GM12878 (cell line): Measurements from ENCODE around the gene ZNF709. TPM values are rescaled to one million over a fixed set of nuclear protein-coding genes. Genes with fewer than 3 reads are reported as not detected.
"Not testable (repeated sequence)": the region's sequence is repeated elsewhere in the genome, so short reads cannot be mapped to it uniquely, and the experiment has no call there.

ENCODE experiments used
- ATAC-seq: fragments of 200-7000 bp; cut with Tn5 transposase; 3 replicates; pipeline ENCODE4 v1.9.1; 2020; ENCODE audit warnings: mild to moderate bottlenecking, moderate library complexity
- BruUV-seq: library from RNA; stranded (reverse); fragments of 400-500 nt; replicated peaks from 2 replicates; lab custom pipeline; 2021; lab: Mats Ljungman, UMichigan
- CTCF ChIA-PET: fragments of 300-600 bp; sonication (Branson Sonifier 250); formaldehyde crosslinking; extraction: SDS; loops from one replicate; lab custom pipeline; 2021; ENCODE audit warnings: inconsistent platforms; lab: Yijun Ruan, JAX
- POLR2A ChIA-PET: fragments of 350-600 bp; formaldehyde crosslinking; extraction: SDS; loops from one replicate; lab custom pipeline; 2021; ENCODE audit warnings: inconsistent platforms; lab: Charles Lee
- RAD21 ChIA-PET: fragments of 300-600 bp; sonication (Branson Sonifier 250); formaldehyde crosslinking; loops from one replicate; lab custom pipeline; 2023; ENCODE audit warnings: antibody characterized with exemption; ENCODE audit not compliant: unreplicated experiment; lab: Charles Lee
- SMC1A ChIA-PET: fragments of 300-600 bp; sonication (Branson Sonifier 250); formaldehyde crosslinking; loops from one replicate; lab custom pipeline; 2023; ENCODE audit not compliant: unreplicated experiment, uncharacterized antibody; lab: Charles Lee
- DNase-seq: peaks from one replicate; pipeline ENCODE4 v3.0.0-alpha.2; 2011; ENCODE audit warnings: low read depth, low spot score
- FAIRE-seq: peaks from 3 replicates; lab custom pipeline; 2011; peaks lifted over from hg19 to GRCh38; lab: Jason Lieb, UNC
- H2AFZ ChIP-seq: 2 replicates; pipeline ENCODE4 v1.6.0; 2011; ENCODE audit warnings: low read depth, low read length, control low read depth; ENCODE audit not compliant: control insufficient read depth
- H3K27ac ChIP-seq: 2 replicates; pipeline ENCODE4 v1.5.1; 2011; ENCODE audit warnings: control low read depth; ENCODE audit not compliant: control insufficient read depth, insufficient read depth
- H3K27me3 ChIP-seq, 2 experiments: replicated peaks in 1 of 2; 2 replicates each; pipeline versions ENCODE4 v1.6.0 to v1.6.1; 2011; ENCODE audit warnings: low read length in 1 of 2; ENCODE audit not compliant: control insufficient read depth in 2 of 2, insufficient read depth in 2 of 2
- H3K36me3 ChIP-seq, 2 experiments: 2 replicates each; pipeline ENCODE4 v1.5.1; 2011; ENCODE audit warnings: low read length in 1 of 2; ENCODE audit not compliant: control insufficient read depth in 2 of 2, insufficient read depth in 2 of 2
- H3K4me1 ChIP-seq: 2 replicates; pipeline ENCODE4 v1.6.1; 2011; ENCODE audit warnings: mild to moderate bottlenecking, low read length, moderate library complexity, mixed read lengths; ENCODE audit not compliant: control insufficient read depth, insufficient read depth
- H3K4me2 ChIP-seq: 2 replicates; pipeline ENCODE4 v1.6.0; 2011; ENCODE audit warnings: control low read depth; ENCODE audit not compliant: control insufficient read depth, insufficient read depth
- H3K4me3 ChIP-seq: fragments of 200-600 bp; sonication (generic); 2 replicates; pipeline ENCODE4 v1.5.1; 2016
- H3K79me2 ChIP-seq: 2 replicates; pipeline ENCODE4 v1.6.0; 2011; ENCODE audit warnings: low read length; ENCODE audit not compliant: control insufficient read depth, insufficient read depth
- H3K9ac ChIP-seq: 2 replicates; pipeline ENCODE4 v1.8.0; 2011; ENCODE audit warnings: low read length, control low read depth, mixed read lengths; ENCODE audit not compliant: control insufficient read depth, insufficient read depth
- H3K9me3 ChIP-seq: replicated peaks from 3 replicates; pipeline ENCODE4 v1.5.1; 2011; ENCODE audit warnings: mild to moderate bottlenecking, low read length; ENCODE audit not compliant: control insufficient read depth, insufficient read depth
- H4K20me1 ChIP-seq: 2 replicates; pipeline ENCODE4 v1.6.0; 2011; ENCODE audit not compliant: control insufficient read depth, insufficient read depth
- CBX5 ChIP-seq: sonication (generic); IDR thresholded peaks from 2 replicates; pipeline ENCODE4 v1.6.1; 2016; ENCODE audit warnings: low read depth, moderate library complexity, mild to moderate bottlenecking, inconsistent platforms
- IKZF1 ChIP-seq: fragments of 450-650 bp; conservative IDR thresholded peaks from 2 replicates; pipeline ENCODE4 v1.6.1; 2017; ENCODE audit warnings: antibody characterized with exemption, mild to moderate bottlenecking
- KLF5 ChIP-seq: fragments of 450-650 bp; IDR thresholded peaks from 2 replicates; pipeline ENCODE4 v1.6.1; 2014; ENCODE audit warnings: mild to moderate bottlenecking; ENCODE audit not compliant: partially characterized antibody
- MTA2 ChIP-seq: fragments of 450-650 bp; IDR thresholded peaks from 2 replicates; pipeline ENCODE4 v1.6.1; 2016; ENCODE audit warnings: low read depth, mild to moderate bottlenecking, moderate library complexity
- MYB ChIP-seq: fragments of 150-350 bp; IDR thresholded peaks from 2 replicates; pipeline ENCODE4 v1.6.1; 2014; ENCODE audit warnings: mild to moderate bottlenecking, low read depth, low read length, borderline replicate concordance
- NBN ChIP-seq: fragments of 450-650 bp; IDR thresholded peaks from 2 replicates; pipeline ENCODE4 v1.6.1; 2016
- NR2C2 ChIP-seq: IDR thresholded peaks from 2 replicates; pipeline ENCODE4 v1.6.1; 2011; ENCODE audit warnings: borderline replicate concordance, low read depth; ENCODE audit not compliant: control insufficient read depth, insufficient read length
- WRNIP1 ChIP-seq: IDR thresholded peaks from 2 replicates; pipeline ENCODE4 v1.6.1; 2011; ENCODE audit warnings: low read depth, low read length, improper control_type of control experiment, borderline replicate concordance
- WGBS: methylation state at CpG from one replicate; pipeline ENCODE4 v1.1.6; 2016; ENCODE audit warnings: low lambda C conversion rate; ENCODE audit not compliant: insufficient replicate concordance, insufficient coverage; ENCODE audit errors: missing lambda C conversion rate; 5-methylcytosine and 5-hydroxymethylcytosine counted together
- in situ Hi-C: fragments of 300-500 bp; cut with MboI; formaldehyde crosslinking; loops from 9 replicates; pipeline ENCODE4 v1.14.3; 2018; ENCODE audit warnings: mixed read lengths
- intact Hi-C: fragments of 100-400 bp; cut with micrococcal nuclease; formaldehyde crosslinking; loops from one replicate; pipeline ENCODE4 v1.14.2; 2022; ENCODE audit not compliant: unreplicated experiment
- polyA plus RNA-seq, 11 experiments: library from polyadenylated mRNA; depleted of rRNA in 4 of 11; unstranded in 6 of 11; stranded (reverse) in 5 of 11; fragments of >200 nt; fragmentation: Nextera tagmentation in 4 of 11; fragmentation: Illumina TruSeq in 1 of 11; extraction: Ambion mirVana in 4 of 11; extraction: Trizol in 1 of 11; gene quantifications; 1 replicate in 1 of 11; 2 replicates in 10 of 11; pipeline versions ENCODE4 v1.2.1 to v1.2.3, GENCODE V29; 2011 to 2016; ENCODE audit warnings: inconsistent platforms in 2 of 11, missing spikeins in 2 of 11, low read depth in 1 of 11
- total RNA-seq, 4 experiments: library from RNA; depleted of rRNA in 3 of 4; stranded (reverse); fragments of >200 nt in 3 of 4; fragmentation: Illumina TruSeq in 1 of 4; extraction: Trizol in 1 of 4; gene quantifications; 2 replicates each; pipeline versions ENCODE4 v1.2.1 to v1.2.3, GENCODE V29; 2013 to 2021

ZNF709 gene
- total and polyA plus RNA-seq, 10 of the 15 experiments (the other 5 are each of a cell fraction or from before 2014, with no cell fraction given): 0.27 to 2.5 (median 1.5) TPM

DNA sequence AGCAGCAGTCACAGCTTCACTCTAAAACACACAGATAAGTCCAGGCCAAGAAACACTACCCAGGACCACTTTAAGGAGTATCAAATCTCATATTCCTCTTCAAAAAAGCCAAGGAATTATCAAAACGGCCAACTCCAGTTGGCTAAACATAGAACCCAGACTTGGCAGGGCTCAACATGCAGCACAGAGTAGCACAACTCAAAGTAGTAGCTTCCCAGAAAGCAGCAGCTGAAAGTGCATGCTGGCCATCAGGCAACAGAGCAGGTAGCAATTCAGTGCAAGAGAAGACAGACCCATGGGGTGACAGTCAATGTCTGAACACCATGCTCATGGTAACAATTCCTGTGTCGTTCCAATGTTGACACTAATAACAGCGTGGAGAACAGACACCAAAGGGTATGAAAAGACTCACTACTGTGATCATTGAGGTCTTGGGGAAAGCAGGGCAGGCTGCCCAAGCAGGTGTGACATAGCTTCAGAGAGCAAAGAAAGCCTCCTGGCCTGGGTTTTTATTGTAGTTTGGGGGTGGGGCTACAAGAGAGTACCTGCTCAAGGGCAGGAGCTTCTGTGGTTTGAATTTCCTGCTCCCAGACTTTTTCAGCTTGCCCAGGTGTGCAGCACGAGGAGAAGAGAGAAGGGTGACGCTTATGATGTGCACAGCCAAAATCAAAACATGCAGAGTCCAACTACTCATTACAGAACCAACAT lies 6.2 kb downstream of the ZNF709 start:
- no peak overlapping the region for H3K9ac ChIP-seq
- ChIA-PET SMC1A (interaction anchor here (1.1 kb wide), 1 partner anchor 183 kb away, joined by 3 read pairs; no protein-coding TSS in a partner anchor), CTCF (interaction anchor here (1.2 kb wide), 1 partner anchor 17 kb away, joined by 5 read pairs; no protein-coding TSS in a partner anchor), RAD21 (no interaction called here), POLR2A (interaction anchor here (0.6 kb wide), 1 partner anchor 37 kb away, joined by 3 read pairs; the partner anchor contains the start of gene ZNF443)
- no peak overlapping the region for H3K27ac ChIP-seq
- 23% methylated on average over 5 of the region's 5 CpGs for WGBS
- H2AFZ ChIP-seq: no peak overlapping the region
- H3K4me1 ChIP-seq: no peaks in the 10 kb centered on the region
- TF ChIP-seq IKZF1 (no peak), WRNIP1 (no peak), MTA2 (no peak), CBX5 (no peak), MYB (no peak), KLF5 (no peak), NBN (no peak), NR2C2 (no peak)
- H3K27me3 ChIP-seq: no peaks in the 10 kb centered on the region
- no peak overlapping the region for H3K4me2 ChIP-seq
- intact Hi-C loops (no loop called here), in situ Hi-C loops (no loop called here)
- no peaks in the 10 kb centered on the region for H4K20me1 ChIP-seq
- peaks cover 2% of the 10 kb centered on the region; the same call in 1 of the 2 replicates for H3K79me2 ChIP-seq
- ATAC-seq: no peak
- no peaks in the 10 kb centered on the region for H3K36me3 ChIP-seq
- H3K4me3 ChIP-seq: no peak overlapping the region
- no peak for FAIRE-seq
- no peak for DNase-seq
- peaks cover 3% of the 10 kb centered on the region; the same call in 2 of the 3 replicates for H3K9me3 ChIP-seq
- BruUV-seq: no TSS peak

GRCh38 chr19:12467651-12468050 lies 17.0 kb downstream of the ZNF709 start:
- FAIRE-seq, H3K4me2 ChIP-seq, H3K36me3 ChIP-seq, BruUV-seq, POLR2A ChIA-PET, H3K27me3 ChIP-seq, H3K9ac ChIP-seq, in situ Hi-C loops, H4K20me1 ChIP-seq, SMC1A ChIA-PET, H3K4me3 ChIP-seq, H3K27ac ChIP-seq, H2AFZ ChIP-seq, CTCF ChIA-PET, RAD21 ChIA-PET, H3K4me1 ChIP-seq, H3K79me2 ChIP-seq, DNase-seq, intact Hi-C loops, ATAC-seq: not testable (repeated sequence)
- H3K9me3 ChIP-seq: peaks cover 34% of the 10 kb centered on the region
- WGBS: 96% methylated on average over 18 of the region's 33 CpGs
